ENCODE results near the gene ESRRA.

Gene ESRRA

DNA sequence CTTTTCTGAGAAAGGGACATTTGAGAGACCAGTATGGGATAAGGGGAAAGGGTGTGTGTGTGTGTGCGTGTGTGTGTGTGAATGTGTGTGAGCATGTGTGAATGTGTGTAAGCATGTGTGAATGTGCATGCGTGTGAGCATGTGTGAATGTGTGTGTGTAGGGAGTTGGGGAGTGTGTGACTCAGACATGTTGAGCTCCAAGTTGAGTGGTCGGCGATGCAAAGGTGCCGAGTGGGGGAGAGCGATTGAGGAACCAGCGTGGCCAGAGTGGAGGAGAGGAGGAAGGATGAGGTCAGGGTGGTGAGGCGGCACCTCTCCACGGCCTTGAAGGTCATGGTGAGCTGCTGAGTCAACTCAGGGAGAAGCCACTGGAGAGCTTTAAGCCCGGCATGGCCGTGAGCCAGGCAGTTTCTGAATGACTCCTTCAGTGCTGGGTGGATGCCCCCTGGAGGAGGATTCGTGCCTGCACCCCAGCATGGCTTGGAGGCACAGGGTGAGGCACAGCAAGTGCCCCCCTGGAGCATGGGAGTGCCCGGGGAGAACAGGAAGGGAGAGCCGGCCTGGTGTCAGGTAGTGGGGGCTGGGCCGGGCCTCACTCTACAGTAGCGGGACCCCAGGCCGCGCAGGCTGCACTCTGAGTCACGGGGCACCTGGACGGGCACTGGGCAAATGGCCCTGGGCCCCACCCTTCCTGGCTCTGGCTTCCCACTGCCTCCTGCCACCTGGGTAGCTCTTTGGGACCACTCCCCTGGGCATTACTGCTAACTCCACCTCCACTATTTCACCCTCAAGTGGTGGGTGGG is 26.4 kb downstream of the ESRRA start:
- no peak overlapping the region for H3K4me3 ChIP-seq (ENCODE audit: low read depth, low read length)
- TF ChIP-seq, protein P1, sequence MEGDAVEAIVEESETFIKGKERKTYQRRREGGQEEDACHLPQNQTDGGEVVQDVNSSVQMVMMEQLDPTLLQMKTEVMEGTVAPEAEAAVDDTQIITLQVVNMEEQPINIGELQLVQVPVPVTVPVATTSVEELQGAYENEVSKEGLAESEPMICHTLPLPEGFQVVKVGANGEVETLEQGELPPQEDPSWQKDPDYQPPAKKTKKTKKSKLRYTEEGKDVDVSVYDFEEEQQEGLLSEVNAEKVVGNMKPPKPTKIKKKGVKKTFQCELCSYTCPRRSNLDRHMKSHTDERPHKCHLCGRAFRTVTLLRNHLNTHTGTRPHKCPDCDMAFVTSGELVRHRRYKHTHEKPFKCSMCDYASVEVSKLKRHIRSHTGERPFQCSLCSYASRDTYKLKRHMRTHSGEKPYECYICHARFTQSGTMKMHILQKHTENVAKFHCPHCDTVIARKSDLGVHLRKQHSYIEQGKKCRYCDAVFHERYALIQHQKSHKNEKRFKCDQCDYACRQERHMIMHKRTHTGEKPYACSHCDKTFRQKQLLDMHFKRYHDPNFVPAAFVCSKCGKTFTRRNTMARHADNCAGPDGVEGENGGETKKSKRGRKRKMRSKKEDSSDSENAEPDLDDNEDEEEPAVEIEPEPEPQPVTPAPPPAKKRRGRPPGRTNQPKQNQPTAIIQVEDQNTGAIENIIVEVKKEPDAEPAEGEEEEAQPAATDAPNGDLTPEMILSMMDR (IDR thresholded peaks at IDR 0.05; ENCODE audit: control insufficient read depth, extremely low read depth, insufficient read depth), result peak; percentile 9
- no peak for DNase-seq (ENCODE audit: low read depth)

DNA sequence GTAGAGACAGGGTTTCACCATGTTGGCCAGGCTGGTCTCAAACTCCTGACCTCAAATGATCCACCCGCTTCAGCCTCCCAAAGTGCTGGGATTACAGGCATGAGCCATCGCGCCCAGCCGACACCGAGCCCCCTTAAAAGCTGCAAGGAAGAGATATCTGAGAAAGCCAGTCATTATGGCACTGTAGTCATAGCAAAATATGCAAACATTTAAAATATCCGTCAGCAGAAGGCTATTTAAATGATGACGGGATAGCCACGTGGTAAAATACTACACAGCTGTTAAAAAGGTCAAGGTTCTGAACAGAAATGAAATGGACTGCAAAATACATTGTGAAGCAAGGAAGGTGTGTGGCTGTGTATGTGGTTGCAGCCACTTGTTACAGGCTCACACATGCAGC is 28.2 kb downstream of the ESRRA start:
- H3K4me3 ChIP-seq (ENCODE audit: low read depth, low read length), result no peak overlapping the region
- DNase-seq (ENCODE audit: low read depth), result no peak
- TF ChIP-seq, protein P1 (IDR thresholded peaks at IDR 0.05; ENCODE audit: control insufficient read depth, extremely low read depth, insufficient read depth), result no peak

DNA sequence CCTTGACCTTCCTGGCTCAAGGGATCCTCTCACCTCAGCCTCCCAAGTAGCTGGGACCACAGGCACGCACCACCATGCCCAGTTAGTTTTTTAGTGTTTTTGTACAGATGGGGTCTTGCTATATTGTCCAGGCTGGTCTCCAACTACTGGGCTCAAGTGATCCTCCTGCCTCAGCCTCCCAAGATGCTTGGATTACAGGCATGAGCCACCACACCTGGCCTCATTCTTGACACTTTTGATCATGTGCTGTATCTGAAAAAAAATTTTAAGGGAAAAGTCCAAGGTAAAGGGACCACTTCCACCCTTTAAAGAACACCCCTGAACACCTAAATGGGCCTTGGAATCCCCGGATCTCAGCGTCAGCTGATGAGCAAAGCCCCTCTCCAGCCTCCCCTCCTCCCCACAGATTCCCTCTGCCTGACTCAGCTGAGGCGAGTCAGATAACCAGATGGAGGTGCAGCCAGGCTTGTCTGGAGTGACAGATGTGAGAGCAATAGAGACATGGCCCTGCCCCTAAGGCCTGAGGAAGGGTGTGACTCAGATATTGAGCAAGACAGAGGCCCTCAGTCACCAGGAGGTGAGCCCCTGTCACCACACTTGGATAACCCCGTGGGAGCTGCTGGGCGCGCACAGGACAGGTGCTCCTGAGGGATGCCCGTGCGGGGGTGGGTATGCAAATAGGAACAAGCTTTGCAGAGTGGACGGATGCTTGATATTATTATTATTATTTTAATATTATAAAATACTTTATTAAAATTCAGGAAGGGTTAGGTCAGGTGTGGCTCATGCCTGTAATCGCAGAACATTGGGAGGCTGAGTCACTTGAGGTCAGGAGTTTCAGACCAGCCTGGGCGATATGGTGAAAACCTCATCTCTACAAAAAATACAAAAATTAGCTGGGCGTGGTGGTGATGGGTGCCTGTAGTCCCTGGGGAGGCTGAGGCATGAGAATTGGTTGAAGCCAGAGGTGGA is 29.7 kb downstream of the ESRRA start:
- H3K4me3 ChIP-seq (ENCODE audit: low read depth, low read length), result no peak overlapping the region
- DNase-seq (ENCODE audit: low read depth), result no peak
- TF ChIP-seq, protein P1 (IDR thresholded peaks at IDR 0.05; ENCODE audit: control insufficient read depth, extremely low read depth, insufficient read depth), result no peak

DNA sequence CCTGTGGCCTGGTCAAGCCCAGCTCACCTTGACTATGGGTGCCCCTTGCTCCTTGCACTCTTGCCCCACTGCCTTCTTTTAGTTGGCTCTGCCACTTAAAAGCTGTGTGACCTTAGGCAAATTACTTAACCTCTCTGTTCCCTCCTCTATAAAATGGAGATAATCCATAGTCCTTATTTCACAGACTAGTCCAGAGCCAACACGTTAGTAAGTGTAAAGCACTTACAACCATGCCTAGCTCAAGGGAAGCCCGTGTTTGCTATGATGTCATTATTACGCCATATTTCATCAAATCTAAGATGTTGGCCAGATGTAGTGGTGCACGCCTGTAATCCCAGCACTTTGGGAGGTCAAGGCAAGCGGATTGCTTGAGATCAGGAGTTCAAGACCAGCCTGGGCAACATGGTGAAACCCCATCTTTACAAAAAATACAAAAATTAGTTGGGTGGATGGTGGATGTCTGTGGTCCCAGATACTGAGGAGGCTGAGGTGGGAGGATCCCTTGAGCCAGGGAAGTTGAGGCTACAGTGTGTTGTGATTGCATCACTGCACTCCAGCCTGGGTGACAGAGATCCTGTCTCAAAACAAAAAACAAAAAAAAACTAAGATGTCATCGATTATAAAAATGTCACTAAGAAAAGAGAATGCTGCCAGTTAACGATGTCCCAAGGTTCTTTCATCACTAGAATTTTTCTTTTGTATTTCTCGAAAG is 32.4 kb downstream of the ESRRA start:
- H3K4me3 ChIP-seq (ENCODE audit: low read depth, low read length), result no peak overlapping the region
- DNase-seq (ENCODE audit: low read depth), result no peak
- TF ChIP-seq, protein P1 (IDR thresholded peaks at IDR 0.05; ENCODE audit: control insufficient read depth, extremely low read depth, insufficient read depth), result no peak

DNA sequence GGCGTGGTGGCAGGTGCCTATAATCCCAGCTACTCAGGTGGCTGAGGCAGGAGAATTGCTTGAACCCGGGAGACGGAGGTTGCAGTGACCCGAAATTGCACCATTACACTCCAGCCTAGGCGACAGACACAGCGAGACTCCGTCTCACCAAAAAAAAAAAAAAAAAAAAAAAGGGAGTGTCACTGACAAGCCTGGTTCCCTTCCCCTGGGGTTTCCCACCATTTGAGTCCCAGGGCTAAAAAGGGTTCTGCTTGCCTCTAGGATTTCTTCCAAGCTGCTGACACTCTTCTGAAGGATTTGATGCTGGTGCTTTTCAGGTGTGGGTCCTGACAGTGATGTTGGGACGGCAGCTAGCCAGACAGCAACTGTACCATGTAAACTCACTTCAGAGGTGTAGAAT is 33.4 kb downstream of the ESRRA start:
- no peak for DNase-seq (ENCODE audit: low read depth)

DNA sequence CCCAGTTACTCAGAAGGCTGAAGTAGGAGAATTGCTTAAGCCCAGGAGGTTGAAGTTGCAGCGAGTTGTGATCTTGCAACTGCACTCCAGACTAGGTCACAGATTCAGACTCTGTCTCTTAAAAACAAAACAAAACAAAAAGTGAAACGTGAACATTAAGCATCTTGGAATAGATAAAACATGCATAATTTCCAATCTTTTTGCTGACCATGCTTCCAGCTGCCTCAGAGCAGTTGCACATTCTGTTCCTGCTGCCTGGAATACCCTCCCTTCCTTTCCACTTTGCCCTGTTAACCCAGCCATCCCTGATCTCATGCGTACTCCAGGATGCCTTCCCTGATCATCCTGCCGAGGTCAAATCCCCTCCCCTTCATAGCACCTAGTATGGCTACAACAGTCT is 34.0 kb downstream of the ESRRA start:
- H3K4me3 ChIP-seq (ENCODE audit: low read depth, low read length), result no peak overlapping the region
- TF ChIP-seq, protein P1 (IDR thresholded peaks at IDR 0.05; ENCODE audit: control insufficient read depth, extremely low read depth, insufficient read depth), result no peak
- DNase-seq (ENCODE audit: low read depth), result no peak

More for the DNA sequence above, 33.4 kb downstream of the ESRRA start:
- TF ChIP-seq, protein P1 (IDR thresholded peaks at IDR 0.05; ENCODE audit: control insufficient read depth, extremely low read depth, insufficient read depth), result no peak
- no peak overlapping the region for H3K4me3 ChIP-seq (ENCODE audit: low read depth, low read length)

Measured in LNCaP clone FGC (cell line).